GM21825 (cell line): ENCODE results near the gene ABL1.

Source experiments
- ATAC-seq: cut with Tn5 transposase; IDR thresholded peaks from one replicate; pipeline ENCODE4 v1.9.1; 2021; ENCODE audit warnings: mild to moderate bottlenecking, moderate library complexity; ENCODE audit not compliant: unreplicated experiment

Gene ABL1

GRCh38 chr9:130887494-130888144, 52.6 kb downstream of the ABL1 start:
- ATAC-seq = no peak

GRCh38 chr9:130888146-130888885, 53.3 kb downstream of the ABL1 start:
- ATAC-seq = no peak

GRCh38 chr9:130890124-130890523, 55.1 kb downstream of the ABL1 start:
- ATAC-seq = no peak

- no peak for ATAC-seq
Measured at GRCh38 chr9:130890870-130891687, 56.0 kb downstream of the ABL1 start.

GRCh38 chr9:130891688-130892476, 56.8 kb downstream of the ABL1 start:
- ATAC-seq = no peak

GRCh38 chr9:130892477-130893304, 57.6 kb downstream of the ABL1 start:
- ATAC-seq = no peak

- no peak for ATAC-seq
Measured at GRCh38 chr9:130893341-130894101, 58.5 kb downstream of the ABL1 start.

- ATAC-seq = no peak
Measured at GRCh38 chr9:130894546-130894945, 59.5 kb downstream of the ABL1 start.

GRCh38 chr9:130895038-130895437, 60.0 kb downstream of the ABL1 start:
- ATAC-seq = no peak

GRCh38 chr9:130895481-130896232, 60.6 kb downstream of the ABL1 start:
- no peak for ATAC-seq

GRCh38 chr9:130896233-130897014, 61.4 kb downstream of the ABL1 start, which contains the start of gene QRFP:
Gene QRFP (minus strand): TSS chr9:130896812. CDS start chr9:130893838, 2,974 bp downstream.
- no peak for ATAC-seq

- ATAC-seq = no peak
Measured at GRCh38 chr9:130897105-130897751, 62.2 kb downstream of the ABL1 start.

GRCh38 chr9:130897848-130898551, 62.9 kb downstream of the ABL1 start:
- ATAC-seq = no peak

- no peak for ATAC-seq
Measured at GRCh38 chr9:130898552-130898852, 63.4 kb downstream of the ABL1 start.

- no peak for ATAC-seq
Measured at GRCh38 chr9:130899051-130899748, 64.1 kb downstream of the ABL1 start.
